NOMO-1 treated with dmso at 0.1 percent for 144 hours (cell line): Measurements from ENCODE around the gene ATP6AP1.
A peak's percentile ranks its signal among the peaks of the same experiment; 100 is the strongest.
"Not testable (repeated sequence)": the region's sequence is repeated elsewhere in the genome, so short reads cannot be mapped to it uniquely, and the experiment has no call there.

Source experiments
- DNase-seq: peaks from one replicate; lab custom pipeline; 2025; ENCODE audit not compliant: unreplicated experiment; lab: John Stamatoyannopoulos, UW

Gene ATP6AP1, protein sequence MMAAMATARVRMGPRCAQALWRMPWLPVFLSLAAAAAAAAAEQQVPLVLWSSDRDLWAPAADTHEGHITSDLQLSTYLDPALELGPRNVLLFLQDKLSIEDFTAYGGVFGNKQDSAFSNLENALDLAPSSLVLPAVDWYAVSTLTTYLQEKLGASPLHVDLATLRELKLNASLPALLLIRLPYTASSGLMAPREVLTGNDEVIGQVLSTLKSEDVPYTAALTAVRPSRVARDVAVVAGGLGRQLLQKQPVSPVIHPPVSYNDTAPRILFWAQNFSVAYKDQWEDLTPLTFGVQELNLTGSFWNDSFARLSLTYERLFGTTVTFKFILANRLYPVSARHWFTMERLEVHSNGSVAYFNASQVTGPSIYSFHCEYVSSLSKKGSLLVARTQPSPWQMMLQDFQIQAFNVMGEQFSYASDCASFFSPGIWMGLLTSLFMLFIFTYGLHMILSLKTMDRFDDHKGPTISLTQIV

DNA sequence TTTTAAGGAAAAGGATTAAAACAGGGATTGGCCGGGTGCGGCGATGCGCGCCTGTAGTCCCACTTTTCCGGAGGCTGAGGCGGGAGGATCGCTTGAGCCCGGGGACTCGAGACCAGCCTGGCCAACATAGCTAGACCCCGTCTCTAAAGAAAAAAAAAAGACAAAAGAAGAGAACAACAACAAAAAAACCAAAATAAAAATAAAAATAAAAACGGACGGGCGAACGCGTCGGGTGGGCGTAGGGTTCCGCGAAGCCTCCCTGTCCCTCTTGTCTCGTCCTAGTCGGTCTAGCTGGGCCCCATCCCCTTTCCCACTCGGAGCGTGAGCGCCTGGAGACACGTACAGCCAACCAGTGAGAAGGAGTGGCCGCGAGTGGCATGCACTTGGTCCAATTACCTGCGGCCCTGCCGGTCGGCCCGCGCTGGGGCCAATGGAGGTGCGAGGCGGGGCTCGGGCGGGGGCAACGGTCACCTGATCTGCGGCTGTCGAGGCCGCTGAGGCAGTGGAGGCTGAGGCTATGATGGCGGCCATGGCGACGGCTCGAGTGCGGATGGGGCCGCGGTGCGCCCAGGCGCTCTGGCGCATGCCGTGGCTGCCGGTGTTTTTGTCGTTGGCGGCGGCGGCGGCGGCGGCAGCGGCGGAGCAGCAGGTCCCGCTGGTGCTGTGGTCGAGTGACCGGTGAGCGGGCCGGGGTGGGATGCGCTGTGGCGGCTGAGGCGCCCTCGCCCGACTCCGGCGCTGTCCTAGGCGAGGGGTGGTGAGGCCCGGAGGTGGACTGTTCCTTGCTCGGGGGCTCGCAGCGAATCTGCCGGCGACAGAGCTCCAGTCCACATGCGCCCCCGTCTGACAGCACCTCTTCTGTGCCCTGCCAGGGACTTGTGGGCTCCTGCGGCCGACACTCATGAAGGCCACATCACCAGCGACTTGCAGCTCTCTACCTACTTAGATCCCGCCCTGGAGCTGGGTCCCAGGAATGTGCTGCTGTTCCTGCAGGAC lies at the start of gene ATP6AP1:
Gene ATP6AP1 (plus strand): TSS at position 502 of the 996 bp plus-strand sequence. CDS start 16 bp downstream, at position 518.
- peak; percentile 85 for DNase-seq

DNA sequence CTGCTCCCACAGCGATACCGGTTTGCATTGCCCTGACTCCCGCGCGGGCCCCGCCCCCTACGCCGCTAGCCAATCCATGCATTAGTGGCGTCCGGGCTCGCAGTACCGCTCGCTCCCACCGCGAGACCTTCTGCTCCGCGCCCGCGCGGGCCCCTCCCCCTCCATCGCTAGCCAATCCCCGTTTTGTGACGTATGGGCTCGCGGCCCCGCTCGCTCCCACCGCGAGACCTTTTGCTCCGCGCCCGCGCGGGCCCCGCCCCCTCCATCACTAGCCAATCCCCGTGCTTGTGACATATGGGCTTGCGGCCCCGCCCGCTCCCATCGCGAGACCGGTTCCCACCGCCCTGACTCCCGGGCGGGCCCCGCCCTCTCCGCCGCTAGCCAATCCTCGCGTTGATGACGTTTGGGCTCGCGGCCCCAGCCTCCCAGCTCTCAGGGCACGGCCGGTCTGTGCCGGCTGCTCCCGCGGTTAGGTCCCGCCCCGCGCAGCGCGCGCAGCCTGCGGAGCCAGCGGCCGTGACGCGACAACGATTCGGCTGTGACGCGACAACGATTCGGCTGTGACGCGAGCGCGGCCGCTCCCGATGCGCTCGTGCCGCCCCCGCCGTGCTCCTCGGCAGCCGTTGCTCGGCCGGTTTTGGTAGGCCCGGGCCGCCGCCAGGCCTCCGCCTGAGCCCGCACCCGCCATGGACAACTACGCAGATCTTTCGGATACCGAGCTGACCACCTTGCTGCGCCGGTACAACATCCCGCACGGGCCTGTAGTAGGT lies 49.5 kb upstream of the ATP6AP1 start, which contains the start of gene EMD:
Gene EMD (plus strand): TSS at position 497 of the 770 bp plus-strand sequence. CDS start 190 bp downstream, at position 687.
- DNase-seq, result peak; percentile 98

DNA sequence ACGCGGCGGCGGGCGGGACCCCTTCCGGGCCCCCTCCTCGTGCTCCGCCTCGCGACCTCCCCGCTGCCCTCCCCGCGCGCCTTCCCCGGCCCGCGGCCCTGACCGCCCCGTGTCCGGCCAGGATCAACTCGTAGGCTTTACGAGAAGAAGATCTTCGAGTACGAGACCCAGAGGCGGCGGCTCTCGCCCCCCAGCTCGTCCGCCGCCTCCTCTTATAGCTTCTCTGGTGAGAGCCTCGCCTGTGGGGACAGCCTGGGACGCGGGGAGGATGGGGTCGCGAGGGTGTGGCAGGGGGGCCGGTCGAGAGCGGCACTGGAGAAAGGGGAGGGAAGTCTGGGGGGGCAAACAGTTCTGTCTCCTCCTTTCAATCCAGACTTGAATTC lies 48.9 kb upstream of the ATP6AP1 start:
- no peak for DNase-seq

- no peak for DNase-seq
Observed at GRCh38 chrX:154380153-154380552, 48.3 kb upstream of the ATP6AP1 start.

- no peak for DNase-seq
Observed at GRCh38 chrX:154380787-154381186, 47.7 kb upstream of the ATP6AP1 start.

DNA sequence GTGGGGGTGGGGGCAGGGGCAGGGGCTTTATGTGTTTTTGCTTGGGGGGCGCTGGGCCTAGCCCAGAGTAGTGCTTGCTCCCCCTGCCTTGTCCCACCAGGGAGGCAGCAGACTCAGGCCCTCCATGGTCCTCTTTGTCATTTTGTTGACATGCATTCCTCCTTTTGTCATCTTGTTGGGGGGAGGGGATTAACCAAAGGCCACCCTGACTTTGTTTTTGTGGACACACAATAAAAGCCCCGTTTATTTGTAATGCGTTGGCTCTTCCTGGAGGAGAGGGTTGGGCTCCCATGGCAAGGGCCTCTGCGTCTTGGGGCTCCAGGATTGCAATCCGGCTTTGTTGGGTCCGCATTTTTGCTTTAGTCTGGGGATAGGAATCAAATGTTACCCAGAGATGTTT lies 47.2 kb upstream of the ATP6AP1 start:
- DNase-seq, result no peak

- DNase-seq, result no peak
Observed at GRCh38 chrX:154382483-154383069, 45.9 kb upstream of the ATP6AP1 start.

GRCh38 chrX:154383359-154384283 lies 44.9 kb upstream of the ATP6AP1 start:
- no peak for DNase-seq

DNA sequence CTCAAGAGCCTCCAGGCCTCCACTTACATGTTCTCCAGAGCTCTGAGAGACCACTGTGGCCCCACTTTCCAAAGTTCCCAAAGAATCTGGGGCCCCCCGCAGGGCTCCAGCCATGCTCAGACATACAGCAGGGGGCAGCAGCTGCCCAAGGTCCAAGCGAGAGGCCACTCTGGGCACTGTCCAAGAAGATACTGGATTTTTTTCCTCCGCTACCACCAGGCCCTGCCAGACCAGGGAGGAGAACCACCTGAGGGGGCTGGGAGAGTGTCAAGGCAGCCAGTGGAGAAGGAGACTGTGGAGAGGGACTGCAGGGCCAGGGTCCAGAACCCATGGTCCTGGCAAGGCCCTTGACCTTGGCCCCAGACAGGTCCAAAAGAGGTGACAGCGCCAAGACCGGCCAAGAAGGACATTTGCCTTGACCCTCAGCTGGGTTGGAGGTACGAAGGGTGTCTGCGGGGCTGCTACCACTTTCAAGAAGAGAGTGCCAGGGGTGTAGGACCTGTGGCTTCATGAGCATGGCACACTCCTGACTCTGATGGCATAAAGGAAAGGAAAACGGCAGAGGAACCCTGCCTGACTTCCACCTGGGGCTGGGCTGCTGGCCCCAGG lies 44.1 kb upstream of the ATP6AP1 start:
- no peak for DNase-seq

DNA sequence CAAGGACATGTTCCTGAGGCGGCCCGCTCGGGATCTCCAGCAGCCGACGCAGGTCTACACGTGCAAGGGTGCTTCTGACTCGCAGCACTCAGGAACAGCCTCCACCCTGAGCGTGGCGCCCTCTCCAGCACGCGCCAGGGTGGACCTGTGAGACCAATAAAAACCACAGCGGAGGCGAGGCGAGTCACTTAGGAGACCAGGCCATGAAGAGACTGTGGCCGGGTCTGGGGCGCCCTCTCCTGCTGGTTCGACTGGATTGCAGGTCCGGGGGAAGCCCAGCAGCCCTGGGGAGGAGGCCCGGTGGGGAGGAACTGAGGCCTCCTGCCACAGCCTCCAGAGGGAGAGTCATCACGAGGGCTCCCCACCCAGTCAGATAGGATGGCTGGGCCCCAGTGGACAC lies 40.4 kb upstream of the ATP6AP1 start:
- DNase-seq, result not testable (repeated sequence)

DNA sequence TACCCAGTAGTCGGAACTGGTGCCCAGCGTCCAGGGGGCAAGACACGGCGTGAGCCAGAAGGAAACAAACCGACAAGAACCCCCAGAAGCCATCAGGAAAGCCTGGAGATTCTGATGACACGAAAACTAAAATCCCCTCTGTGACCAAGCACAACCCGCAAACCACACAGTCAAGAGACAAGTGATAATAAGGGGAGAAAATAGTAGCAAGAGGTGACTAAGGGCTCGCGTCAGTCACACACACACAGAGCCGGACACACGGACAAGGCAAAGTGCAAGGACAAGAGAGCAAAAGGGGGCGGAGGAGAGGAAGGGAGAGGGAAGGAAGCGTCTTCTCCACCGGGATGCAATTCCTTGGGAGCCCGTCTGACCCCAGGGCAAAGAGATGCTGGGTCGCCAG lies 39.8 kb upstream of the ATP6AP1 start:
- DNase-seq, result not testable (repeated sequence)

DNA sequence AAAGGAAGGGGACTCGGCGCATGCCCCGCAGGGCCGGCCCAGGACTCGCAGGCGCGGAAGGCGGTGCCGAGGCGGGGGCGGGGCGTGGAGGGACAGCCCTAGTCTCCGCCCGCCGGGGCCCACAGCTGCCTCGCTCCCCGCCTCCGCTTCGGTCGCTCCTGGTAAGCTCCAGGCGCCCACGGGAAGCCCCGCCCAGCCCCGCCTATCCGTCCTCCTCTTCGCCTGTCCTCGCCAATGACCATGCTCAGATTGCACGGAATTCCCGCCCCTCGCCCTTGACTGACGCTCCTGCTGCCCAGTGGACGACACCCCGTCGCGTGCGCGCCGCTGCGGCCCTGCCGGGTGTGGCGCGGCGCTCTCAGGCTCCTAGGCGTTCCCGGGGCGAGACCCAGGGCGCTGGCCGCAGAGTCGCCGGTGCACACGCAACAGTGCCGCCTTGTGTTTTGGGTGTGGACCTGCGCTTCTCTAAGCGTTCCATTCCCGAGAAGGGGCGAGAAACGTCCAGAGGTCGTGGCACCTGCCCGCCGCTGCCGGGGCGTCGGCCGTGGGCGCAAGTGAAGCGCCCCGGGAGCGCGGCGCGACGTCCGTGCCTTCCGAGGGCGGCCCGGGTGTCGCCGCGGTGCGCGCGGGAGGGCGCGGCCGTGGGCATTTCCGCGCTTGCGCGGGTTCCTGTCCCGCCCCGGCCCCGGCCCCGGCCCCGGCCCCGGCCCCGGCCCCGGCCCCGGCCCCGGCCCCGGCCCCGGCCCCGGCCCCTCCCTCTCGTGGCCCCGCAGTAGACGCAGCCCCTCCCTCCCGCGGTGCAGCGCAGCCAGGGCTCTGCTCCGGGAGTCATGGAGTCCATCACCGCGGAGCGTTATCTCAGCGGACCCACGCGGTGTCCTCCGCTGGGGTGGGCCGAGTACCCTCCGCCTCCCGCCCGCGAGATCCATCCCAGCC lies 38.4 kb upstream of the ATP6AP1 start:
- DNase-seq, result not testable (repeated sequence)

- not testable (repeated sequence) for DNase-seq
Observed at GRCh38 chrX:154396363-154396762, 32.1 kb upstream of the ATP6AP1 start.

GRCh38 chrX:154396973-154397887 lies 31.2 kb upstream of the ATP6AP1 start:
- peak; percentile 39 for DNase-seq

DNA sequence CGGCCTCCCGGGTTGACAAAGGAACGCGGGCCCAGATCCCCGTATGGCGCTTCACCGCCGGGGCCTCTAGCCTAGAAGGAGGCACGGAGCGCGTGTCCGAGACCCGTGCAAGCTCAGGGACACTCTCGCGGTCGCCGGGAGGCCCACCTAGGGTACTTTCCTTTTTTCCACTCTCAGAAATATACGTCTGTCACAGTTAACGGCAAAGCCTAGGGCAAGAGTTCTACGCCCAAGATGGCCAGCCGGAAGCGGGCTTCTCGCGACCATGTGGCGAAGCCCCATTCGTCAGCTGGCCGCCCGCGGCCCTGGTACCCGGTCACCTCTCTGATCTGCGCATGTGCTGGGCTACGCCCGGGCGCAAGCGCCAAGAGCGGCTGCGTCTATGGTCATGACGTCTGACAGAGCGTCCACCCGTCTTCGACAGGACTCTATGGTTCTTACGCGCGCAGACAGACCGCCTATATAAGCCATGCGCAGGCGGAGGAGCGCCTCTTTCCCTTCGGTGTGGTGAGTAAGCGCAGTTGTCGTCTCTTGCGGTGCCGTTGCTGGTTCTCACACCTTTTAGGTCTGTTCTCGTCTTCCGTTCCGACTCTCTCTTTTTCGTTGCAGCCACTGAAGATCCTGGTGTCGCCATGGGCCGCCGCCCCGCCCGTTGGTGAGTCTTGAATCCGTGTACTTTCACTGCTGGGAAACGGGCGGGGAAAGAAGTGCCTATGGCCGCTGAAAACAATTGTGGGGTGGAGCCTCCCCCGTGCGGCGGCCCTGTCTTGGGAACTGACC lies 30.4 kb upstream of the ATP6AP1 start, which contains the start of gene RPL10:
Gene RPL10 (plus strand): TSS at position 490 of the 780 bp plus-strand sequence. CDS start 143 bp downstream, at position 633.
- peak; percentile 89 for DNase-seq
